GM23338 (cell line): ENCODE measurements around the gene SERPINB13. TPM values are rescaled to one million over a fixed set of nuclear protein-coding genes. Genes with fewer than 3 reads are reported as not detected.

ENCODE experiments used
- ATAC-seq: fragments of 200-7000 bp; cut with Tn5 transposase; 3 replicates; pipeline ENCODE4 v1.9.1; 2020
- DNase-seq: peaks from one replicate; pipeline ENCODE4 v3.0.0-alpha.2; 2015; ENCODE audit warnings: low spot score
- H2AFZ ChIP-seq: fragments of 200-600 bp; sonication (generic); 2 replicates; pipeline ENCODE4 v1.8.0; 2016; ENCODE audit warnings: antibody characterized with exemption, mild to moderate bottlenecking, moderate library complexity
- H3F3A ChIP-seq: fragments of 200-600 bp; sonication (generic); replicated peaks from 2 replicates; pipeline ENCODE4 v1.8.0; 2017; ENCODE audit warnings: antibody characterized with exemption, mixed run types, low read depth
- H3K27ac ChIP-seq: fragments of 200-600 bp; sonication (generic); 2 replicates; pipeline ENCODE4 v1.6.1; 2016; ENCODE audit warnings: low read depth
- H3K27me3 ChIP-seq: fragments of 200-600 bp; sonication (generic); 2 replicates; pipeline ENCODE4 v1.8.0; 2016; ENCODE audit warnings: mild to moderate bottlenecking, mixed run types, moderate library complexity; ENCODE audit not compliant: insufficient read depth
- H3K36me3 ChIP-seq: fragments of 200-600 bp; sonication (generic); 2 replicates; pipeline ENCODE4 v1.8.0; 2016; ENCODE audit warnings: mild to moderate bottlenecking; ENCODE audit not compliant: insufficient read depth
- H3K4me1 ChIP-seq: fragments of 200-600 bp; sonication (generic); 2 replicates; pipeline ENCODE4 v1.8.0; 2016; ENCODE audit warnings: mild to moderate bottlenecking, moderate library complexity; ENCODE audit not compliant: insufficient read depth
- H3K4me2 ChIP-seq: fragments of 200-600 bp; sonication (generic); 2 replicates; pipeline ENCODE4 v1.7.1; 2017; ENCODE audit warnings: mixed run types
- H3K4me3 ChIP-seq: fragments of 200-600 bp; sonication (generic); 2 replicates; pipeline ENCODE4 v1.6.1; 2016; ENCODE audit warnings: mixed run types
- H3K79me2 ChIP-seq: fragments of 200-600 bp; sonication (generic); replicated peaks from 2 replicates; pipeline ENCODE4 v1.8.0; 2017; ENCODE audit warnings: mild to moderate bottlenecking; ENCODE audit not compliant: insufficient read depth
- H3K9me2 ChIP-seq: fragments of 200-600 bp; sonication (generic); 2 replicates; pipeline ENCODE4 v1.8.0; 2017; ENCODE audit not compliant: insufficient read depth
- H4K20me1 ChIP-seq: fragments of 200-600 bp; sonication (generic); replicated peaks from 2 replicates; pipeline ENCODE4 v1.8.0; 2017; ENCODE audit warnings: mild to moderate bottlenecking; ENCODE audit not compliant: insufficient read depth
- H3K27ac Mint-ChIP-seq: 2 replicates; pipeline ENCODE4 v1.8.0; 2020; ENCODE audit warnings: inconsistent platforms, mild to moderate bottlenecking, moderate library complexity, mixed read lengths
- H3K27me3 Mint-ChIP-seq: 3 replicates; pipeline ENCODE4 v1.8.0; 2022; ENCODE audit warnings: low read depth, mild to moderate bottlenecking, moderate library complexity, mixed read lengths, inconsistent platforms; ENCODE audit not compliant: insufficient read depth, poor library complexity
- H3K36me3 Mint-ChIP-seq: 3 replicates; pipeline ENCODE4 v1.8.0; 2021; ENCODE audit warnings: low read depth, mild to moderate bottlenecking, inconsistent platforms, moderate library complexity, mixed read lengths
- H3K4me1 Mint-ChIP-seq: 3 replicates; pipeline ENCODE4 v1.8.0; 2020; ENCODE audit warnings: mild to moderate bottlenecking, inconsistent platforms, mixed read lengths
- H3K4me3 Mint-ChIP-seq: 3 replicates; pipeline ENCODE4 v1.8.0; 2021; ENCODE audit warnings: moderate library complexity, mild to moderate bottlenecking, inconsistent platforms, mixed read lengths
- H3K9me3 Mint-ChIP-seq: 3 replicates; pipeline ENCODE4 v1.8.0; 2020; ENCODE audit warnings: moderate library complexity, mild to moderate bottlenecking, inconsistent platforms, mixed read lengths
- CREB1 ChIP-seq: fragments of 250-450 bp; sonication (Bioruptor Pico); IDR thresholded peaks from 2 replicates; pipeline ENCODE4 v1.5.0; 2020; ENCODE audit warnings: low read depth, mild to moderate bottlenecking, moderate library complexity
- EZH2 ChIP-seq: fragments of 200-600 bp; sonication (generic); IDR thresholded peaks from one replicate; pipeline ENCODE4 v1.8.0; 2017; ENCODE audit warnings: antibody characterized with exemption, mild to moderate bottlenecking, low read depth; ENCODE audit not compliant: unreplicated experiment
- EZH2phosphoT487 ChIP-seq: fragments of 200-600 bp; sonication (generic); IDR thresholded peaks from one replicate; pipeline ENCODE4 v1.8.1; 2018; ENCODE audit warnings: antibody characterized with exemption; ENCODE audit not compliant: unreplicated experiment
- JUNB ChIP-seq: IDR thresholded peaks from one replicate; pipeline ENCODE4 v1.6.1; 2016; ENCODE audit warnings: antibody characterized with exemption; ENCODE audit not compliant: unreplicated experiment
- NANOG ChIP-seq: IDR thresholded peaks from 2 replicates; pipeline ENCODE4 v1.6.1; 2016; ENCODE audit warnings: antibody characterized with exemption, borderline replicate concordance
- POLR2AphosphoS5 ChIP-seq: IDR thresholded peaks from 2 replicates; pipeline ENCODE4 v1.6.1; 2016; ENCODE audit warnings: antibody characterized with exemption, low read depth
- STAT1 ChIP-seq: IDR thresholded peaks from one replicate; pipeline ENCODE4 v1.6.1; 2016; ENCODE audit warnings: antibody characterized with exemption; ENCODE audit not compliant: unreplicated experiment
- ZNF114 ChIP-seq: fragments of 250-450 bp; sonication (Bioruptor Pico); IDR thresholded peaks from 2 replicates; pipeline ENCODE4 v1.5.0; 2020; ENCODE audit warnings: mild to moderate bottlenecking, moderate library complexity
- ZNF331 ChIP-seq: fragments of 250-450 bp; sonication (Bioruptor Pico); IDR thresholded peaks from 2 replicates; pipeline ENCODE4 v1.5.0; 2020; ENCODE audit warnings: low read depth, mild to moderate bottlenecking, moderate library complexity
- polyA plus RNA-seq: library from polyadenylated mRNA; unstranded; fragments of >200 nt; fragmentation: Nextera tagmentation; extraction: Ambion mirVana; gene quantifications from 2 replicates; pipeline ENCODE4 v1.2.1, GENCODE V29; 2016
- total RNA-seq: library from RNA; depleted of rRNA; stranded (reverse); fragments of >200 nt; shearing (Covaris generic); gene quantifications from 2 replicates; pipeline ENCODE4 v1.2.3, GENCODE V29; 2014
- TF ChIP-seq, protein P1 (sequence below): fragments of 250-450 bp; sonication (Bioruptor Pico); IDR thresholded peaks from 2 replicates; pipeline ENCODE4 v1.5.0; 2020; ENCODE audit warnings: mild to moderate bottlenecking, moderate library complexity
- TF ChIP-seq, protein P2 (sequence below): IDR thresholded peaks from 2 replicates; pipeline ENCODE4 v1.6.1; 2016; ENCODE audit warnings: antibody characterized with exemption
- TF ChIP-seq, protein P3 (sequence below): IDR thresholded peaks from one replicate; pipeline ENCODE4 v1.6.1; 2018; ENCODE audit warnings: antibody characterized with exemption; ENCODE audit not compliant: unreplicated experiment
- TF ChIP-seq, protein P4 (sequence below), 2 experiments: fragments of 200-600 bp in 1 of 2; sonication (generic) in 1 of 2; conservative IDR thresholded peaks; 2 replicates each; pipeline versions ENCODE4 v1.5.1 to v1.6.1; 2016 to 2017; ENCODE audit warnings: antibody characterized with exemption in 2 of 2, low read depth in 2 of 2, mild to moderate bottlenecking in 2 of 2, moderate library complexity in 1 of 2

SERPINB13 gene
- total and polyA plus RNA-seq, 2 experiments from 2014 or later: not detected

DNA sequence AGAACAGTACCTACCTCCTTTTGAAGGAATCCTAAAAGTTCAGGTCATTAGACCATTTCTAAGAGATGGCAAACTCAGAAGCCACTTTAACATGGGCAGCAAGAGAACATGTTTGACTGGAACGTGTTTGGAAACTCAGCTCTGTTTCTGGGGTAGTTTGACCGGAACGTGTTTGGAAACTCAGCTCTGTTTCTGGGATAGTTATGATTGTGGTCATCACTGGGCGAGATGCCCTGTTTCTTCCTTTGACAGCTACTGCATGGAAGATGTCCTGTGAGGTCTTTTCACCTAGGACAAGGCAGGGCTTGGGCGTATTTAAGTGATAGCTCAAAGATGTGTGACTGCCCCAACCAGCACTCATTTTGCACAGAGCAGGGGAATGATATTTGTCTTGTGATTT, 19.9 kb upstream of the SERPINB13 start:
- Mint-ChIP-seq H3K4me1 (0 out of 3 replicates have a peak, but pooled peaks cover 2% of the 10 kb centered on the region), H3K27ac (no peak overlapping the region), H3K27me3 (no peaks in the 10 kb centered on the region), H3K9me3 (no peaks in the 10 kb centered on the region), H3K4me3 (no peak overlapping the region), H3K36me3 (no peaks in the 10 kb centered on the region)
- Histone ChIP-seq H3K79me2 (no peaks in the 10 kb centered on the region), H3K27ac (no peak overlapping the region), H3F3A (no peaks in the 10 kb centered on the region), H2AFZ (no peak overlapping the region), H3K4me2 (no peak overlapping the region), H3K9me2 (no peaks in the 10 kb centered on the region), H3K4me1 (no peaks in the 10 kb centered on the region), H4K20me1 (no peaks in the 10 kb centered on the region), H3K4me3 (no peak overlapping the region), H3K27me3 (no peaks in the 10 kb centered on the region), H3K36me3 (no peaks in the 10 kb centered on the region)
- no peak for DNase-seq
- ATAC-seq: no peak
- TF ChIP-seq, protein P1, sequence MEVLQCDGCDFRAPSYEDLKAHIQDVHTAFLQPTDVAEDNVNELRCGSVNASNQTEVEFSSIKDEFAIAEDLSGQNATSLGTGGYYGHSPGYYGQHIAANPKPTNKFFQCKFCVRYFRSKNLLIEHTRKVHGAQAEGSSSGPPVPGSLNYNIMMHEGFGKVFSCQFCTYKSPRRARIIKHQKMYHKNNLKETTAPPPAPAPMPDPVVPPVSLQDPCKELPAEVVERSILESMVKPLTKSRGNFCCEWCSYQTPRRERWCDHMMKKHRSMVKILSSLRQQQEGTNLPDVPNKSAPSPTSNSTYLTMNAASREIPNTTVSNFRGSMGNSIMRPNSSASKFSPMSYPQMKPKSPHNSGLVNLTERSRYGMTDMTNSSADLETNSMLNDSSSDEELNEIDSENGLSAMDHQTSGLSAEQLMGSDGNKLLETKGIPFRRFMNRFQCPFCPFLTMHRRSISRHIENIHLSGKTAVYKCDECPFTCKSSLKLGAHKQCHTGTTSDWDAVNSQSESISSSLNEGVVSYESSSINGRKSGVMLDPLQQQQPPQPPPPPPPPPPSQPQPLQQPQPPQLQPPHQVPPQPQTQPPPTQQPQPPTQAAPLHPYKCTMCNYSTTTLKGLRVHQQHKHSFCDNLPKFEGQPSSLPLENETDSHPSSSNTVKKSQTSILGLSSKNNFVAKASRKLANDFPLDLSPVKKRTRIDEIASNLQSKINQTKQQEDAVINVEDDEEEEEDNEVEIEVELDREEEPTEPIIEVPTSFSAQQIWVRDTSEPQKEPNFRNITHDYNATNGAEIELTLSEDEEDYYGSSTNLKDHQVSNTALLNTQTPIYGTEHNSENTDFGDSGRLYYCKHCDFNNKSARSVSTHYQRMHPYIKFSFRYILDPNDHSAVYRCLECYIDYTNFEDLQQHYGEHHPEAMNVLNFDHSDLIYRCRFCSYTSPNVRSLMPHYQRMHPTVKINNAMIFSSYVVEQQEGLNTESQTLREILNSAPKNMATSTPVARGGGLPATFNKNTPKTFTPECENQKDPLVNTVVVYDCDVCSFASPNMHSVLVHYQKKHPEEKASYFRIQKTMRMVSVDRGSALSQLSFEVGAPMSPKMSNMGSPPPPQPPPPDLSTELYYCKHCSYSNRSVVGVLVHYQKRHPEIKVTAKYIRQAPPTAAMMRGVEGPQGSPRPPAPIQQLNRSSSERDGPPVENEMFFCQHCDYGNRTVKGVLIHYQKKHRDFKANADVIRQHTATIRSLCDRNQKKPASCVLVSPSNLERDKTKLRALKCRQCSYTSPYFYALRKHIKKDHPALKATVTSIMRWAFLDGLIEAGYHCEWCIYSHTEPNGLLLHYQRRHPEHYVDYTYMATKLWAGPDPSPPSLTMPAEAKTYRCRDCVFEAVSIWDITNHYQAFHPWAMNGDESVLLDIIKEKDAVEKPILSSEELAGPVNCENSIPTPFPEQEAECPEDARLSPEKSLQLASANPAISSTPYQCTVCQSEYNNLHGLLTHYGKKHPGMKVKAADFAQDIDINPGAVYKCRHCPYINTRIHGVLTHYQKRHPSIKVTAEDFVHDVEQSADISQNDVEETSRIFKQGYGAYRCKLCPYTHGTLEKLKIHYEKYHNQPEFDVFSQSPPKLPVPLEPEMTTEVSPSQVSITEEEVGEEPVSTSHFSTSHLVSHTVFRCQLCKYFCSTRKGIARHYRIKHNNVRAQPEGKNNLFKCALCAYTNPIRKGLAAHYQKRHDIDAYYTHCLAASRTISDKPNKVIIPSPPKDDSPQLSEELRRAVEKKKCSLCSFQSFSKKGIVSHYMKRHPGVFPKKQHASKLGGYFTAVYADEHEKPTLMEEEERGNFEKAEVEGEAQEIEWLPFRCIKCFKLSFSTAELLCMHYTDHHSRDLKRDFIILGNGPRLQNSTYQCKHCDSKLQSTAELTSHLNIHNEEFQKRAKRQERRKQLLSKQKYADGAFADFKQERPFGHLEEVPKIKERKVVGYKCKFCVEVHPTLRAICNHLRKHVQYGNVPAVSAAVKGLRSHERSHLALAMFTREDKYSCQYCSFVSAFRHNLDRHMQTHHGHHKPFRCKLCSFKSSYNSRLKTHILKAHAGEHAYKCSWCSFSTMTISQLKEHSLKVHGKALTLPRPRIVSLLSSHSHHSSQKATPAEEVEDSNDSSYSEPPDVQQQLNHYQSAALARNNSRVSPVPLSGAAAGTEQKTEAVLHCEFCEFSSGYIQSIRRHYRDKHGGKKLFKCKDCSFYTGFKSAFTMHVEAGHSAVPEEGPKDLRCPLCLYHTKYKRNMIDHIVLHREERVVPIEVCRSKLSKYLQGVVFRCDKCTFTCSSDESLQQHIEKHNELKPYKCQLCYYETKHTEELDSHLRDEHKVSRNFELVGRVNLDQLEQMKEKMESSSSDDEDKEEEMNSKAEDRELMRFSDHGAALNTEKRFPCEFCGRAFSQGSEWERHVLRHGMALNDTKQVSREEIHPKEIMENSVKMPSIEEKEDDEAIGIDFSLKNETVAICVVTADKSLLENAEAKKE (CRISPR knock-in tag): no peak
- TF ChIP-seq JUNB: no peak
- no peak for TF ChIP-seq CREB1 (CRISPR knock-in tag)
- TF ChIP-seq EZH2: no peak
- TF ChIP-seq STAT1: no peak
- no peak for TF ChIP-seq ZNF114 (CRISPR knock-in tag)
- TF ChIP-seq POLR2AphosphoS5: no peak
- TF ChIP-seq, protein P2, sequence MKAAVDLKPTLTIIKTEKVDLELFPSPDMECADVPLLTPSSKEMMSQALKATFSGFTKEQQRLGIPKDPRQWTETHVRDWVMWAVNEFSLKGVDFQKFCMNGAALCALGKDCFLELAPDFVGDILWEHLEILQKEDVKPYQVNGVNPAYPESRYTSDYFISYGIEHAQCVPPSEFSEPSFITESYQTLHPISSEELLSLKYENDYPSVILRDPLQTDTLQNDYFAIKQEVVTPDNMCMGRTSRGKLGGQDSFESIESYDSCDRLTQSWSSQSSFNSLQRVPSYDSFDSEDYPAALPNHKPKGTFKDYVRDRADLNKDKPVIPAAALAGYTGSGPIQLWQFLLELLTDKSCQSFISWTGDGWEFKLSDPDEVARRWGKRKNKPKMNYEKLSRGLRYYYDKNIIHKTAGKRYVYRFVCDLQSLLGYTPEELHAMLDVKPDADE: no peak
- TF ChIP-seq, protein P3, sequence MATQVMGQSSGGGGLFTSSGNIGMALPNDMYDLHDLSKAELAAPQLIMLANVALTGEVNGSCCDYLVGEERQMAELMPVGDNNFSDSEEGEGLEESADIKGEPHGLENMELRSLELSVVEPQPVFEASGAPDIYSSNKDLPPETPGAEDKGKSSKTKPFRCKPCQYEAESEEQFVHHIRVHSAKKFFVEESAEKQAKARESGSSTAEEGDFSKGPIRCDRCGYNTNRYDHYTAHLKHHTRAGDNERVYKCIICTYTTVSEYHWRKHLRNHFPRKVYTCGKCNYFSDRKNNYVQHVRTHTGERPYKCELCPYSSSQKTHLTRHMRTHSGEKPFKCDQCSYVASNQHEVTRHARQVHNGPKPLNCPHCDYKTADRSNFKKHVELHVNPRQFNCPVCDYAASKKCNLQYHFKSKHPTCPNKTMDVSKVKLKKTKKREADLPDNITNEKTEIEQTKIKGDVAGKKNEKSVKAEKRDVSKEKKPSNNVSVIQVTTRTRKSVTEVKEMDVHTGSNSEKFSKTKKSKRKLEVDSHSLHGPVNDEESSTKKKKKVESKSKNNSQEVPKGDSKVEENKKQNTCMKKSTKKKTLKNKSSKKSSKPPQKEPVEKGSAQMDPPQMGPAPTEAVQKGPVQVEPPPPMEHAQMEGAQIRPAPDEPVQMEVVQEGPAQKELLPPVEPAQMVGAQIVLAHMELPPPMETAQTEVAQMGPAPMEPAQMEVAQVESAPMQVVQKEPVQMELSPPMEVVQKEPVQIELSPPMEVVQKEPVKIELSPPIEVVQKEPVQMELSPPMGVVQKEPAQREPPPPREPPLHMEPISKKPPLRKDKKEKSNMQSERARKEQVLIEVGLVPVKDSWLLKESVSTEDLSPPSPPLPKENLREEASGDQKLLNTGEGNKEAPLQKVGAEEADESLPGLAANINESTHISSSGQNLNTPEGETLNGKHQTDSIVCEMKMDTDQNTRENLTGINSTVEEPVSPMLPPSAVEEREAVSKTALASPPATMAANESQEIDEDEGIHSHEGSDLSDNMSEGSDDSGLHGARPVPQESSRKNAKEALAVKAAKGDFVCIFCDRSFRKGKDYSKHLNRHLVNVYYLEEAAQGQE: no peak
- TF ChIP-seq ZNF331: no peak
- TF ChIP-seq EZH2phosphoT487: no peak
- TF ChIP-seq, protein P4, sequence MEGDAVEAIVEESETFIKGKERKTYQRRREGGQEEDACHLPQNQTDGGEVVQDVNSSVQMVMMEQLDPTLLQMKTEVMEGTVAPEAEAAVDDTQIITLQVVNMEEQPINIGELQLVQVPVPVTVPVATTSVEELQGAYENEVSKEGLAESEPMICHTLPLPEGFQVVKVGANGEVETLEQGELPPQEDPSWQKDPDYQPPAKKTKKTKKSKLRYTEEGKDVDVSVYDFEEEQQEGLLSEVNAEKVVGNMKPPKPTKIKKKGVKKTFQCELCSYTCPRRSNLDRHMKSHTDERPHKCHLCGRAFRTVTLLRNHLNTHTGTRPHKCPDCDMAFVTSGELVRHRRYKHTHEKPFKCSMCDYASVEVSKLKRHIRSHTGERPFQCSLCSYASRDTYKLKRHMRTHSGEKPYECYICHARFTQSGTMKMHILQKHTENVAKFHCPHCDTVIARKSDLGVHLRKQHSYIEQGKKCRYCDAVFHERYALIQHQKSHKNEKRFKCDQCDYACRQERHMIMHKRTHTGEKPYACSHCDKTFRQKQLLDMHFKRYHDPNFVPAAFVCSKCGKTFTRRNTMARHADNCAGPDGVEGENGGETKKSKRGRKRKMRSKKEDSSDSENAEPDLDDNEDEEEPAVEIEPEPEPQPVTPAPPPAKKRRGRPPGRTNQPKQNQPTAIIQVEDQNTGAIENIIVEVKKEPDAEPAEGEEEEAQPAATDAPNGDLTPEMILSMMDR (conservative IDR thresholded peaks at IDR 0.05; ENCODE audit: low read depth in 2 of 2): no peak
- no peak for TF ChIP-seq NANOG
